ENCODE data around the gene SERINC1. TPM values are rescaled to one million over a fixed set of nuclear protein-coding genes. Genes with fewer than 3 reads are reported as not detected.

The SERINC1 gene
- total RNA-seq = 289 and 311 TPM in 2 replicates

GRCh38 chr6:122471107-122472021 is at the start of gene SERINC1:
Gene SERINC1, minus strand, starts transcription at chr6:122471807. Its CDS starts 70 bp downstream, at chr6:122471737.

GRCh38 chr6:122399348-122400120 is 72.1 kb downstream of the SERINC1 start, which contains the start of gene HSF2:
Gene HSF2, plus strand, starts transcription at chr6:122399652. Its CDS starts 86 bp downstream, at chr6:122399738.

Other genes with a start within 250 kb of the SERINC1 start
- gene HSF2, start 72.2 kb downstream of the SERINC1 start, total RNA-seq = 19.4 and 22.4 TPM in 2 replicates
- gene PKIB, start 138.6 kb upstream of the SERINC1 start, total RNA-seq = 2.1 and 9.3 TPM in 2 replicates

Data from bronchial smooth muscle cell (primary cell).